B cell (primary cell): ENCODE measurements around the gene USP7. TPM values are rescaled to one million over a fixed set of nuclear protein-coding genes. Genes with fewer than 3 reads are reported as not detected.
"Not testable (repeated sequence)": the region's sequence is repeated elsewhere in the genome, so short reads cannot be mapped to it uniquely, and the experiment has no call there.

Experiments used
- ATAC-seq: fragments of 200-7000 bp; cut with Tn5 transposase; one replicate; pipeline ENCODE4 v1.10.0; 2021; ENCODE audit warnings: low read depth, mild to moderate bottlenecking, moderate number of reproducible peaks, moderate library complexity
- CTCF ChIA-PET: fragments of 350-600 bp; sonication (Branson Sonifier 250); formaldehyde crosslinking; loops from one replicate; lab custom pipeline; 2021; ENCODE audit warnings: antibody characterized with exemption, inconsistent platforms; lab: Charles Lee
- POLR2A ChIA-PET: fragments of 350-600 bp; sonication (Branson Sonifier 250); formaldehyde crosslinking; loops from one replicate; lab custom pipeline; 2021; ENCODE audit warnings: antibody characterized with exemption; lab: Charles Lee
- DNase-seq: peaks from one replicate; pipeline ENCODE4 v3.0.0; 2013
- H2AFZ ChIP-seq: 2 replicates; pipeline ENCODE4 v1.6.1; 2012; ENCODE audit warnings: mild to moderate bottlenecking, low read depth, low read length; ENCODE audit not compliant: insufficient read depth, poor library complexity, severe bottlenecking
- H3K27ac ChIP-seq, 2 donors: 1 replicate in 1 of 2; 2 replicates in 1 of 2; pipeline ENCODE4 v1.5.1; 2012 to 2013; ENCODE audit warnings: low read length in 2 of 2, mild to moderate bottlenecking in 2 of 2, moderate library complexity in 1 of 2
- H3K27me3 ChIP-seq, 4 experiments: fragments of 200-600 bp in 1 of 4; sonication (generic) in 1 of 4; replicated peaks in 1 of 4; 1 replicate in 2 of 4; 2 replicates in 2 of 4; pipeline versions ENCODE4 v1.6.1 to v1.7.0; 2013 to 2016; ENCODE audit warnings: low read length in 3 of 4, mild to moderate bottlenecking in 2 of 4, mixed read lengths in 1 of 4, moderate library complexity in 1 of 4; ENCODE audit not compliant: insufficient read depth in 4 of 4, control insufficient read depth in 3 of 4; ENCODE audit errors: control extremely low read depth in 1 of 4
- H3K36me3 ChIP-seq, 2 experiments: replicated peaks in 1 of 2; 1 replicate in 1 of 2; 2 replicates in 1 of 2; pipeline versions ENCODE4 v1.6.1 to v1.7.1; 2013; ENCODE audit warnings: low read length in 1 of 2; ENCODE audit not compliant: insufficient read depth in 2 of 2, control insufficient read depth in 1 of 2; ENCODE audit errors: control extremely low read depth in 1 of 2, extremely low read depth in 1 of 2
- H3K4me1 ChIP-seq, 2 donors: fragments of 200-600 bp in 1 of 2; sonication (generic) in 1 of 2; 1 replicate in 1 of 2; 2 replicates in 1 of 2; pipeline versions ENCODE4 v1.5.1 to v1.6.1; 2013 to 2017; ENCODE audit warnings: low read length in 2 of 2; ENCODE audit not compliant: control insufficient read depth in 2 of 2, insufficient read depth in 2 of 2
- H3K4me2 ChIP-seq: replicated peaks from 2 replicates; pipeline ENCODE3; 2012; ENCODE audit warnings: mild to moderate bottlenecking, low read depth, low read length; ENCODE audit not compliant: poor library complexity, severe bottlenecking
- H3K4me3 ChIP-seq, 5 experiments: fragments of 200-600 bp in 1 of 5; sonication (generic) in 1 of 5; 1 replicate in 3 of 5; 2 replicates in 2 of 5; pipeline versions ENCODE4 v1.5.1 to v1.7.0; 2011 to 2016; ENCODE audit warnings: low read length in 4 of 5, mild to moderate bottlenecking in 4 of 5, low read depth in 2 of 5, control low read depth in 1 of 5, moderate library complexity in 1 of 5; ENCODE audit not compliant: insufficient read depth in 1 of 5; ENCODE audit errors: control extremely low read depth in 1 of 5, extremely low read depth in 1 of 5
- H3K79me2 ChIP-seq: fragments of 200-600 bp; sonication (generic); one replicate; pipeline ENCODE4 v1.6.0; 2016; ENCODE audit warnings: low read length; ENCODE audit not compliant: control insufficient read depth, insufficient read depth
- H3K9ac ChIP-seq: fragments of 200-600 bp; sonication (generic); 2 replicates; pipeline ENCODE4 v1.6.1; 2017; ENCODE audit warnings: mild to moderate bottlenecking, low read length, moderate library complexity
- H3K9me3 ChIP-seq, 3 donors: one replicate each; pipeline versions ENCODE4 v1.6.1 to v1.7.1; 2013; ENCODE audit warnings: low read length in 2 of 3; ENCODE audit not compliant: control insufficient read depth in 2 of 3, insufficient read depth in 1 of 3; ENCODE audit errors: control extremely low read depth in 1 of 3
- H4K20me1 ChIP-seq: 2 replicates; pipeline ENCODE4 v1.6.0; 2012; ENCODE audit warnings: mild to moderate bottlenecking, low read length; ENCODE audit not compliant: insufficient read depth, control insufficient read depth, poor library complexity, severe bottlenecking
- H3K27ac Mint-ChIP-seq: one replicate; pipeline ENCODE4 v1.8.0; 2021; ENCODE audit warnings: mixed read lengths
- H3K27me3 Mint-ChIP-seq: one replicate; pipeline ENCODE4 v1.8.0; 2021; ENCODE audit warnings: mixed read lengths
- H3K4me1 Mint-ChIP-seq: one replicate; pipeline ENCODE4 v1.8.0; 2021; ENCODE audit warnings: mixed read lengths
- H3K4me3 Mint-ChIP-seq: one replicate; pipeline ENCODE4 v1.8.0; 2021; ENCODE audit warnings: mixed read lengths
- H3K9me3 Mint-ChIP-seq: one replicate; pipeline ENCODE4 v1.8.0; 2022; ENCODE audit warnings: mixed read lengths; ENCODE audit not compliant: insufficient read depth
- CTCF ChIP-seq: fragments of 200-600 bp; IDR thresholded peaks from one replicate; pipeline ENCODE4 v1.8.0; 2022; ENCODE audit warnings: antibody characterized with exemption, mild to moderate bottlenecking
- EZH2 ChIP-seq: IDR thresholded peaks from 2 replicates; pipeline ENCODE4 v1.6.1; 2012; ENCODE audit warnings: borderline replicate concordance, low read depth, mild to moderate bottlenecking, moderate library complexity, low read length; ENCODE audit not compliant: insufficient read depth, poor library complexity, severe bottlenecking
- WGBS: methylation state at CpG from one replicate; pipeline ENCODE4 v1.1.5; 2013; ENCODE audit warnings: missing lambda C conversion rate; ENCODE audit not compliant: insufficient coverage; 5-methylcytosine and 5-hydroxymethylcytosine counted together
- intact Hi-C: fragments of 100-400 bp; cut with micrococcal nuclease; formaldehyde crosslinking; loops from one replicate; pipeline ENCODE4 v1.10.0; 2022
- polyA plus RNA-seq: library from polyadenylated mRNA; depleted of rRNA; stranded (reverse); fragments of >200 nt; gene quantifications from 2 replicates; pipeline ENCODE4 v1.2.3, GENCODE V29; 2012
- total RNA-seq, 2 donors: library from RNA; stranded (reverse); fragments of 120-200 nt in 1 of 2; gene quantifications; 1 replicate in 1 of 2; 2 replicates in 1 of 2; pipeline versions ENCODE4 v1.2.3 to v1.2.4, GENCODE V29; 2013 to 2022

USP7 gene
- total and polyA plus RNA-seq, 2 donors (not counting 1 experiment from before 2014, with no cell fraction given): 27.4 to 223 TPM

- WGBS: 100% methylated on average over 10 of the region's 10 CpGs
- no peaks in the 10 kb centered on the region for H3K79me2 ChIP-seq
- Mint-ChIP-seq H3K27ac (no peak overlapping the region), H3K4me1 (peaks cover 14% of the 10 kb centered on the region), H3K9me3 (no peaks in the 10 kb centered on the region), H3K4me3 (no peak overlapping the region), H3K27me3 (no peaks in the 10 kb centered on the region)
- ChIA-PET POLR2A (no interaction called here), CTCF (no interaction called here)
- peaks cover 0 to 11% of the 10 kb centered on the region in 2 experiments for H3K36me3 ChIP-seq
- DNase-seq: no peak
- H3K4me1 ChIP-seq: peaks cover 7 to 9% of the 10 kb centered on the region in 2 donors
- no peak overlapping the region for H2AFZ ChIP-seq
- no peak overlapping the region for H3K27ac ChIP-seq
- no peak for ATAC-seq
- H3K9me3 ChIP-seq: no peaks in the 10 kb centered on the region
- H4K20me1 ChIP-seq: peaks cover 12% of the 10 kb centered on the region
- no peak overlapping the region for H3K9ac ChIP-seq
- TF ChIP-seq CTCF (no peak), EZH2 (no peak)
- no peaks in the 10 kb centered on the region for H3K27me3 ChIP-seq
- no peak overlapping the region for H3K4me3 ChIP-seq
- intact Hi-C loops: no loop called here
- no peak overlapping the region for H3K4me2 ChIP-seq
Observed at GRCh38 chr16:8846401-8846932, 117.2 kb downstream of the USP7 start.

GRCh38 chr16:8845699-8846298, 117.9 kb downstream of the USP7 start:
- Mint-ChIP-seq H3K4me3 (no peak overlapping the region), H3K4me1 (peaks cover 11% of the 10 kb centered on the region), H3K9me3 (no peaks in the 10 kb centered on the region), H3K27ac (no peak overlapping the region), H3K27me3 (no peaks in the 10 kb centered on the region)
- Histone ChIP-seq H3K27me3 (no peaks in the 10 kb centered on the region), H3K79me2 (no peaks in the 10 kb centered on the region), H2AFZ (no peak overlapping the region), H3K36me3 (peaks cover 0 to 11% of the 10 kb centered on the region in 2 experiments), H3K4me3 (no peak overlapping the region), H3K9ac (no peak overlapping the region), H3K4me2 (no peak overlapping the region), H3K9me3 (no peaks in the 10 kb centered on the region), H3K27ac (no peak overlapping the region), H3K4me1 (peaks cover 7 to 9% of the 10 kb centered on the region in 2 donors), H4K20me1 (peaks cover 12% of the 10 kb centered on the region)
- ChIA-PET CTCF (interaction anchor here (0.6 kb wide), 1 partner anchor 316 kb away, joined by 5 read pairs; no protein-coding TSS in a partner anchor), POLR2A (interaction anchor here (0.6 kb wide), 1 partner anchor 288 kb away, joined by 5 read pairs; no protein-coding TSS in a partner anchor)
- TF ChIP-seq CTCF: no peak
- TF ChIP-seq EZH2: no peak
- DNase-seq: no peak
- no peak for ATAC-seq
- WGBS: 100% methylated on average over 5 of the region's 7 CpGs
- intact Hi-C loops: no loop called here

- H3K9ac ChIP-seq, H3K27me3 ChIP-seq, H3K4me2 ChIP-seq, CTCF ChIA-PET, H3K4me1 ChIP-seq, intact Hi-C loops, H3K79me2 ChIP-seq, H3K27me3 Mint-ChIP-seq, H3K4me1 Mint-ChIP-seq, H3K27ac Mint-ChIP-seq, H3K27ac ChIP-seq, DNase-seq, H3K9me3 Mint-ChIP-seq, H4K20me1 ChIP-seq, H2AFZ ChIP-seq, POLR2A ChIA-PET, H3K4me3 ChIP-seq, H3K9me3 ChIP-seq, H3K36me3 ChIP-seq, ATAC-seq, H3K4me3 Mint-ChIP-seq: not testable (repeated sequence)
- WGBS: 96% methylated on average over 6 of the region's 12 CpGs
Observed at GRCh38 chr16:8843296-8843695, 120.4 kb downstream of the USP7 start.
